Measurements from ENCODE around the gene CSRP2. TPM values are rescaled to one million over a fixed set of nuclear protein-coding genes. Genes with fewer than 3 reads are reported as not detected.

Gene CSRP2
- total and polyA plus RNA-seq, 2 of the 13 experiments (the other 11 are each of a cell fraction or from before 2014, with no cell fraction given): 7.2 to 8.0 TPM

DNA sequence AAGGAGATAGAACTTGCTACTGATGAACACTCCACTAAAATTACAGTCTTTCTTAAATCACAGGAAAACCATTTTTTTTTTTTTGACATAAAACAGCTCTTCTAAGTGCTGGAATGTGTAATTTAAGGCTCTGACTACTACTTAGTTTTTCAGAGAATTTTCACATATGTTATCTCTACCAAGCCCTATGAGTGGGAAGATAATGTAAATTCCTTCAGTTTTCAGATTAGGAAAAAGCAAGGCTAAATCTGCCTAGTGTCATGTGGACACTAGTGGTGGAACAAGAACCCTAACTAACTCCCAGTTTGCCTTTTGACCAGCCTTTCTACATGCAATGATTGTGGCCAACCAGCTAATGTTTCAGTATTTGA, 37.3 kb upstream of the CSRP2 start (continued):
- no peak for TF ChIP-seq GATAD1 (CRISPR knock-in tag; IDR thresholded peaks at IDR 0.05)

GRCh38 chr12:76915361-76916169, 36.7 kb upstream of the CSRP2 start:
- Histone ChIP-seq H3K4me2 (ENCODE audit: low read depth, low read length) (no peak overlapping the region), H2AFZ (ENCODE audit: low read length) (no peak overlapping the region), H3K9ac (ENCODE audit: insufficient read depth, low read depth, low read length) (no peak overlapping the region), H3K27me3 (ENCODE audit: control insufficient read depth in 1 of 2, insufficient read depth in 2 of 2, low read length in 2 of 2) (no peaks in the 10 kb centered on the region), H3K27ac (ENCODE audit: extremely low read length, insufficient read depth, low read length) (no peak overlapping the region), H3K36me3 (replicated peaks in 1 of 2; ENCODE audit: control insufficient read depth in 1 of 2, insufficient read depth in 2 of 2, low read length in 2 of 2) (no peaks in the 10 kb centered on the region), H4K20me1 (ENCODE audit: insufficient read depth, low read length) (no peaks in the 10 kb centered on the region), H3K4me1 (ENCODE audit: insufficient read depth, low read length) (no peaks in the 10 kb centered on the region), H3K4me3 (replicated peaks in 1 of 3; ENCODE audit: insufficient read depth in 1 of 3, low read depth in 2 of 3, low read length in 3 of 3) (no peak overlapping the region), H3K9me3 (ENCODE audit: low read length) (no peaks in the 10 kb centered on the region), H3K79me2 (ENCODE audit: insufficient read depth, low read length) (no peaks in the 10 kb centered on the region)
- no peak for TF ChIP-seq WIZ (CRISPR knock-in tag; IDR thresholded peaks at IDR 0.05)
- TF ChIP-seq PRDM4 (CRISPR knock-in tag; IDR thresholded peaks at IDR 0.05; ENCODE audit: borderline replicate concordance): no peak
- TF ChIP-seq SNAPC5 (CRISPR knock-in tag; IDR thresholded peaks at IDR 0.05; ENCODE audit: borderline replicate concordance): no peak
- TF ChIP-seq SRSF4 (IDR thresholded peaks at IDR 0.05; ENCODE audit: low read depth, low read length, poor library complexity, severe bottlenecking): no peak
- no peak for TF ChIP-seq ZBTB39 (CRISPR knock-in tag; IDR thresholded peaks at IDR 0.05)
- TF ChIP-seq IRX3 (CRISPR knock-in tag; IDR thresholded peaks at IDR 0.05; ENCODE audit: borderline replicate concordance, low read depth): no peak
- no peak for TF ChIP-seq TBX2 (CRISPR knock-in tag; IDR thresholded peaks at IDR 0.05; ENCODE audit: borderline replicate concordance)
- TF ChIP-seq SALL1 (CRISPR knock-in tag; IDR thresholded peaks at IDR 0.05): no peak
- TF ChIP-seq ZNF17 (CRISPR knock-in tag; IDR thresholded peaks at IDR 0.05): no peak
- no peak for FAIRE-seq
- DNase-seq (ENCODE audit: low spot score): no peak
- in situ Hi-C loops (cut with HindIII; ENCODE audit: extremely low pct_ligation_motif_present, low pct_unique_long_range_greater_than_20kb): no loop called here
- CTCF ChIA-PET (ENCODE audit: low intra/inter-chr PET ratio, low total read pairs): no interaction called here
- WGBS (ENCODE audit: low lambda C conversion rate): 9% methylated on average over 6 of the region's 6 CpGs
- intact Hi-C loops (cut with micrococcal nuclease; ENCODE audit: unreplicated experiment): no loop called here
- BruUV-seq (replicated peaks): no TSS peak
- ATAC-seq: no peak
- POLR2A ChIA-PET: no interaction called here

All from HepG2 (cell line).